Measurements from ENCODE around the gene ACACB.

ACACB gene

DNA sequence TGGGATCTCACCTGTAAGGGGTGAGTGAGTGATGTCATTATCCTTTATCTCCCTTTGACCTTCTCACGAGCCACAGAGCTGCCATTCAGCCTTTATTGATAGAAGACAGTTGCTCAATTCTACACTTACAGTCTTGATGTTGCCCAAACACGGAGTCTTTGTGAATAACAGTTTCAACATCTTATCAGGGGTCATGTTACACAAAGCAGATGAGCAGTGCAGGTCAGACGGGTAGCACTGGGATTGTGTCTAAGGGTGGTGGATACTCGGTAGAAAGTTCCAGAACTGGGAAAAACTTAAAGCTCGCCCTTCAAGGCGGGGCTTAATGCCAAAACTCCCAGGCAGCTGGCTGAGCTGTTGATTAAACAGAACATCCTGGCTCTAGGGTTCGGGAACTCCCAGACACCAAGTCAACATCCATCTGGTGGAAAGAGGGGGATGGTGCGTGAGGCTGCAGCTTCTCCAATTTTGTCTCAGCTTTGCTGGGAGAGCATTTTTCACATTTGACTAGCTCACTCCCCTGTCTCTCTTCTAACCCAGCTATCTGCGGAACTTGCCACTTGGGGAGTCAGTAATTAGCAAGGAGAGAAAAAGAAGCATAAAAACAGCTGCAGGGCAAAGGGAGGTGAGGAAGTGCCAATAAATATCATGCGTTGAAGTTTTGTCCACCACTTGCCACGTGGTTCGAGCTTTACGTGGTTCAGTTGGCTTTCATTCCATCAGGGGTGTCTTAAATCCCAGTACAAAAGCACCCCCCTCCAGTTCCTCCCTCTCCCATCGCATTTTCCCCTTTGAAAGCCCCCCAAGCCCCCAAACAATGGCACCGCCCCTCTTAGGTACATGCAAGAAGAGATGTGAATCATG, 161.7 kb downstream of the ACACB start:
- no peak overlapping the region for H3K4me3 ChIP-seq (ENCODE audit: low read length)
- TF ChIP-seq, protein P1, sequence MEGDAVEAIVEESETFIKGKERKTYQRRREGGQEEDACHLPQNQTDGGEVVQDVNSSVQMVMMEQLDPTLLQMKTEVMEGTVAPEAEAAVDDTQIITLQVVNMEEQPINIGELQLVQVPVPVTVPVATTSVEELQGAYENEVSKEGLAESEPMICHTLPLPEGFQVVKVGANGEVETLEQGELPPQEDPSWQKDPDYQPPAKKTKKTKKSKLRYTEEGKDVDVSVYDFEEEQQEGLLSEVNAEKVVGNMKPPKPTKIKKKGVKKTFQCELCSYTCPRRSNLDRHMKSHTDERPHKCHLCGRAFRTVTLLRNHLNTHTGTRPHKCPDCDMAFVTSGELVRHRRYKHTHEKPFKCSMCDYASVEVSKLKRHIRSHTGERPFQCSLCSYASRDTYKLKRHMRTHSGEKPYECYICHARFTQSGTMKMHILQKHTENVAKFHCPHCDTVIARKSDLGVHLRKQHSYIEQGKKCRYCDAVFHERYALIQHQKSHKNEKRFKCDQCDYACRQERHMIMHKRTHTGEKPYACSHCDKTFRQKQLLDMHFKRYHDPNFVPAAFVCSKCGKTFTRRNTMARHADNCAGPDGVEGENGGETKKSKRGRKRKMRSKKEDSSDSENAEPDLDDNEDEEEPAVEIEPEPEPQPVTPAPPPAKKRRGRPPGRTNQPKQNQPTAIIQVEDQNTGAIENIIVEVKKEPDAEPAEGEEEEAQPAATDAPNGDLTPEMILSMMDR (conservative IDR thresholded peaks at IDR 0.05; ENCODE audit: low read length) = no peak
- peak; percentile 44 for DNase-seq (ENCODE audit: low read depth)

DNA sequence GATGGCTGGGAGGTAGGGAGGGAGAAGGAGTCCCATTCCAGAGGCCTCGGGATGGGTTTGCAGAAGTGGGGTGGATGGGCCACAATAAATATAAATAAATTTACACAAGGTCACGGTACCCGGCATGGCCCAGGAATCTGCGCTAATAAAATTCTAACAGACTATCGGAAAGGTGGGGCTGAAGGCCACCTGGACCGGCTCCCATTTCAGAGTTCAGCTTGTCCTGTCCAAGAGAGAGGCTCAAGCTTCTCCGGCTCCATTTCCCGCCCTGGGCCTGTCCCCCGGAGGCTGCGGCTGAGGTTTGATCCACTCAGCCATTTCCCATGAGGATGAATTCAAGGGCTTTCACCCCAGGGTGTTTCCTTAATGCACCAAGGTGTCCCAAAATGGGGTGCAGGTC, 162.5 kb downstream of the ACACB start:
- TF ChIP-seq, protein P1 (conservative IDR thresholded peaks at IDR 0.05; ENCODE audit: low read length) = no peak
- H3K4me3 ChIP-seq (ENCODE audit: low read length) = no peak overlapping the region
- no peak for DNase-seq (ENCODE audit: low read depth)

DNA sequence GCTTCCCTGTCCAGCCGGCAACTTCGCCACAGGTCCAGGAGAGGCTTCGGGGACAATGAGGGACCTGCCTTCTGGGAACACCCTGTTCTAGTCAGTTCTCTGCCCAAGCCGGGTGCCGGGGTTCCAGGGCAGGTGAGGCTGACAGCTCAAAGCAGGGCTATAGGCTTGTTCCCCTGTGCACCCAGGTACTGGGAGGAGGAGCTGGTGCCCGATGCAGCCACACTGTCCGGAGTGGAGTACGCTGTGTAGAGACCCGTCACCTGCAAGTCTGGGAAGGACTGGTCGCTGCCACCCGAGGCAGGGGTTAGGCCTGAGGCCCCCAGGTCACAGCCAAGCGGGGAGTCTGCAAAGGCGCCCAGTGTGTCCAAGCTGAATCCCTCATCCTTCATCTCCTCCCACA, 163.1 kb downstream of the ACACB start:
- no peak overlapping the region for H3K4me3 ChIP-seq (ENCODE audit: low read length)
- no peak for DNase-seq (ENCODE audit: low read depth)
- TF ChIP-seq, protein P1 (conservative IDR thresholded peaks at IDR 0.05; ENCODE audit: low read length) = no peak

DNA sequence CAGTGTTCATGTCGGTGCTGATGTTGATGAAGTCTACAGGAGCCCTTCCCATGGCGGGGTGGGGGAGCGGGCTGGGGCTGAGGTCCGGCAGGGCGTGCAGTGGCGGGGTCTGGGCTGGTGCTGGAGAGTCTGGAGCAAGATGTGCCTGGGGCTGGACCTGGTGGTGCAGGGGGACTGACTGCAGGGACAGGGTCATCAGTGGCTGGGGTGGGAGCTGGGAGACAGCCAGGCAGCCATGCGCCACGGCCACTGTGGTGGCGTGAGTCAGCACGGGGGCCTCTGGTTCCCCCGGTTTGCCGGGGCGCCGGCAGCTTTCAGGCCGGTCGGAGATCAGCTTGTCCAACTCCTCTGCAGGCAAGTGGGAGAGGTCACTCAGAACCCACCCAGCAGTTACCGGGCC, 165.1 kb downstream of the ACACB start:
- no peak overlapping the region for H3K4me3 ChIP-seq (ENCODE audit: low read length)
- TF ChIP-seq, protein P1 (conservative IDR thresholded peaks at IDR 0.05; ENCODE audit: low read length) = no peak

DNA sequence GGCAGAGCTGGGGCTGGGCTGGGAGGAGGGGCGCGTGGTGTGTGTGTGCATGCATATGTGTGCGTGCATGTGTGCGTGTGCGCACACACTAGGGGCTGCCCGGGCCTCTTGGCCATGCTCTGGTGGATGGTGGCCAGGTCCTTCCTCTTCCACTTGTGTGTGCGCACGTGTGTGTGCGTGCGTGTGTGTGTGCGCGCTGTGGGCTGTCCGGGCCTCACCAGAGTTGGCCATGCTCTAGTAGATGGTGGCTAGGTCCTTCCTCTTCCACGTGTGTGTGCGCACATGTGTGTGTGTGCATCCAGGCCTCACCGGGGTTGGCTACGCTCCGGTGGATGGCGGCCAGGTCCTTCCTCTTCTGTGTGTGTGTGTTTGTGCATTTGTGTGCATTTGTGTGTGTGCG, 168.0 kb downstream of the ACACB start:
- TF ChIP-seq, protein P1 (conservative IDR thresholded peaks at IDR 0.05; ENCODE audit: low read length) = no peak
- DNase-seq (ENCODE audit: low read depth) = no peak
- no peak overlapping the region for H3K4me3 ChIP-seq (ENCODE audit: low read length)

More for the DNA sequence above, 165.1 kb downstream of the ACACB start:
- no peak for DNase-seq (ENCODE audit: low read depth)

DNA sequence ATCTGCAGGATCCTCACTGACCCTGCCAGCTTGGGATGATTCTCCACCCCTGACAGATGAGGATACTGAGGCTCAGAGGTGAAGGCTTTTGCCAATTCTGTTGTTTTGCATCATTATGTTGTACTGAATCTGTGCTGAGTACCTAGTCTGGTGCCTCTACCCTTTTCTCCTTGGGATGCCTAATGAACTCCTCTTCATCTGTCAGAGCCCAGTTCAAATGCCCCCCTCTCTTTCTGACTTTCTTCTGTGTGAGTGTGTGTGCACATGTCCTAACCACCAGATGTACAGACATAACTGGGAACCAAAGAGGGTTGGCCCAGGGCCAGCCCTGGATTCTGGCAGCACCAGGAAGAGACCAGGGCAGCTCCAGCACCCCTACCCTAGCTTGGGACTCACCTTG, 169.9 kb downstream of the ACACB start:
- no peak for DNase-seq (ENCODE audit: low read depth)
- TF ChIP-seq, protein P1 (conservative IDR thresholded peaks at IDR 0.05; ENCODE audit: low read length) = no peak
- H3K4me3 ChIP-seq (ENCODE audit: low read length) = no peak overlapping the region

DNA sequence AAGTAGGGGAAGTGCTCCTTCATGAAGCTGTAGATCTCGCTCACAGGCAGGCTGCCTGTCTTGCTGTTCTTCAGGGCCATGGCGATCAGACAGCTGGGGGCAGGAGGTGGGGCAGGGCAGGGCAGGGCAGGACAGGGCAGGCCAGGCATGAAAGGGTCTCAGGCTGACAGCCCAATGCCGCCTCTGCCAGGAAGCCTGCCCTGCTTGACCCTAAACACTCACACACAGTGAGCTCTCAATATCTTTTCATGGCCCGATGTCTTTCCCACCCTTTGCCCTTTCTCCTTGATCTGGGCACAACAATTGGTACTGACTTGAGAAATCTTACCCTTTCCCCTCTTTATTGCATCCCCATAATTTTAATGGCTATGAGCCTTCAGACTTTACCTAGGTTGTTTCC, 170.3 kb downstream of the ACACB start:
- no peak for DNase-seq (ENCODE audit: low read depth)
- TF ChIP-seq, protein P1 (conservative IDR thresholded peaks at IDR 0.05; ENCODE audit: low read length) = no peak
- H3K4me3 ChIP-seq (ENCODE audit: low read length) = no peak overlapping the region
